Measurements from ENCODE around the gene KLF18. TPM values are rescaled to one million over a fixed set of nuclear protein-coding genes. Genes with fewer than 3 reads are reported as not detected.
"Not testable (repeated sequence)": the region's sequence is repeated elsewhere in the genome, so short reads cannot be mapped to it uniquely, and the experiment has no call there.

Gene KLF18
- total RNA-seq, 1 donor from 2014 or later, result not detected

DNA sequence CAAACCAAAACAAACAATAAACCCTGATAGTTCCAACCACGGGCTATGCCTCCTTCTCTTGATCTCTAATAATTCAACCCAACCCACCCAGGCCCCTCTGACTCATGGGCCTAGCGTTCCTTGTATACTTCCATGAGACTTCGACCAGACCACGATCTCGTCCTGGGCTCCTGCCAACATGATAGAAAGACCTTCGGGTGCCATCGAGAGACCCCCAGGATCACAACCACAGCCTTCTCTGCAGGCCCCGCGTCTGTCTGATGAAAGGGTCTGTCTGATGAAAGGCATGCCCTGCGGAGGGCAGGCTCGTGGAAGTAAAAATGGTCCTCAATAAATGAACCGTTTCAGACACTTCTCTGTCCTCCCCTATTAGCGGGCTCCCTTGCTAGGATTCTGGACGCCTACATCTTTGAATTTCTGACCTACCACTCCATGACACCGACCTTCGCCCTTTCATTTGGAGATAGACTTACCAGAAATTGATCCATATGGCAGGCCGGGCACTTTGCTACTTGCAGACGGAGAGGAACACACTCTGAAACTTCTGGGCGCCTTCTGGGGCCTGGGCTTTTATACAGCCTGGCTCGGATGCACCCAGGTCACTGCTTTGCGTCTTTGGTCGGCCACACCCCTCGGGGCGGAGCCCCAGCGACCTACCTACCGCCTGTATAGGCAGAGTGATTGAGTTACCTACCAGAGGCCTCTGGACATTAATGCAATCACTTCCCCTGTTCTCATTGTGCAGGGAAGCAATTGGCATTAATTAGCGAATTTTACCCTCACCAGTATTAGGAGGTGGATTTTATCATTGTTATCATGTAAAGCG, 5.3 kb upstream of the KLF18 start:
- TF ChIP-seq, protein P1, sequence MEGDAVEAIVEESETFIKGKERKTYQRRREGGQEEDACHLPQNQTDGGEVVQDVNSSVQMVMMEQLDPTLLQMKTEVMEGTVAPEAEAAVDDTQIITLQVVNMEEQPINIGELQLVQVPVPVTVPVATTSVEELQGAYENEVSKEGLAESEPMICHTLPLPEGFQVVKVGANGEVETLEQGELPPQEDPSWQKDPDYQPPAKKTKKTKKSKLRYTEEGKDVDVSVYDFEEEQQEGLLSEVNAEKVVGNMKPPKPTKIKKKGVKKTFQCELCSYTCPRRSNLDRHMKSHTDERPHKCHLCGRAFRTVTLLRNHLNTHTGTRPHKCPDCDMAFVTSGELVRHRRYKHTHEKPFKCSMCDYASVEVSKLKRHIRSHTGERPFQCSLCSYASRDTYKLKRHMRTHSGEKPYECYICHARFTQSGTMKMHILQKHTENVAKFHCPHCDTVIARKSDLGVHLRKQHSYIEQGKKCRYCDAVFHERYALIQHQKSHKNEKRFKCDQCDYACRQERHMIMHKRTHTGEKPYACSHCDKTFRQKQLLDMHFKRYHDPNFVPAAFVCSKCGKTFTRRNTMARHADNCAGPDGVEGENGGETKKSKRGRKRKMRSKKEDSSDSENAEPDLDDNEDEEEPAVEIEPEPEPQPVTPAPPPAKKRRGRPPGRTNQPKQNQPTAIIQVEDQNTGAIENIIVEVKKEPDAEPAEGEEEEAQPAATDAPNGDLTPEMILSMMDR (IDR thresholded peaks at IDR 0.05), result no peak
- Histone ChIP-seq H3K27ac (no peak overlapping the region), H3K27me3 (no peaks in the 10 kb centered on the region), H3K36me3 (no peaks in the 10 kb centered on the region), H3K4me3 (no peak overlapping the region), H3K4me1 (no peaks in the 10 kb centered on the region), H3K9me3 (peaks cover 17 to 20% of the 10 kb centered on the region in 2 donors)
- intact Hi-C loops (cut with DNase I), result no loop called here
- DNase-seq (ENCODE audit: low spot score in 2 of 2), result no peak

DNA sequence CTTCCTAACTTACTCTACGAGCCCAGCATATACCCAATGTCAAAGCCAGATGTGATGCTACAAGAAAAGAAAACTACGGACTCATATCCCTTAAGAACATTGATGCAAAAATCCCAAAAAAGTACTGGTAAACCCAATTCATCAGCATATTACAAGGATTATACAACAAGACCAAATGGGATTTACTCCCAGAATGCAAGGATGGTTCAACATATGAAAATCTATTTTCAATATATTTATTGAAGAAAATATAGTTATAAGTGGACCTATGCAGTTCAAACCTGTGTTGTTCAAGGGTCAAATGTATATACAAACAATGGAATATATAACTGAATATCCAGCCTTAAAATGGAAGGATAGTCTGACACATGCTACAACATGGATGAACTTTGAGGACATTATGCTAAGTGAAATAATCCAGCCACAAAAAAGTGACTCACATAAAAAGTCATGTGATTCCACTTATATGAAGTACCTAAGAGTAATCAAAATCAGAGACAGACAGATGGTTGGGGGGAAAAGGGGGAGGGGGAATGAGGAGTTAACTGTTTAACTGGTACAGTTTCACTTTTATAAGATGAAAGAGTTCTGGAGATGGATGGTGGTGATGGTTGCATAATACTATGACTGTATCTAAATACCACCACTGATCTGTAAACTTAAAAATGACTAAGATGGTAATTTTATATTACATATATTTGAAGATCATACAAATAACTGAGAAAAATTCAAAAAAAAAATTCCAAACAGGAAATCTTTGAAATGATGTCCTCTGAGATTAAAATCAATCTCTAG, 3.7 kb upstream of the KLF18 start:
- intact Hi-C loops (cut with DNase I), result no loop called here
- no peak for DNase-seq (ENCODE audit: low spot score in 2 of 2)
- TF ChIP-seq, protein P1 (IDR thresholded peaks at IDR 0.05), result no peak
- H3K27ac ChIP-seq, result no peak overlapping the region
- no peaks in the 10 kb centered on the region for H3K36me3 ChIP-seq
- no peaks in the 10 kb centered on the region for H3K27me3 ChIP-seq
- H3K9me3 ChIP-seq, result peaks cover 17 to 20% of the 10 kb centered on the region in 2 donors
- H3K4me3 ChIP-seq, result no peak overlapping the region
- H3K4me1 ChIP-seq, result no peaks in the 10 kb centered on the region

DNA sequence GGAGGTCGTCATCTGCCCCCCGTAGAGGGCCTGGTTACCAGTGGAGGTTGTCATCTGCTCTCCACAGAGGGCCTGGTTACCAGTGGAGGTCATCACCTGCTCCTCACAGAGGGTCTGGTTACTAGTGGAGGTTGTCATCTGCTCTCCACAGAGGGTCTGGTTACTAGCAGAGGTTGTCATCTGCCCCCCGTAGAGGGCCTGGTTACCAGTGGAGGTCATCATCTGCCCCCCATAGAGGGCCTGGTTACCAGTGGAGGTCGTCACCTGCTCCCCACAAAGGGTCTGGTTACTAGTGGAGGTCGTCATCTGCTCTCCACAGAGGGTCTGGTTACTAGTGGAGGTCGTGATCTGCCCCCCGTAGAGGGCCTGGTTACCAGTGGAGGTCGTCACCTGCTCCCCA, 1.9 kb downstream of the KLF18 start:
- H3K27ac ChIP-seq; H3K36me3 ChIP-seq; H3K9me3 ChIP-seq; intact Hi-C loops (cut with DNase I); H3K27me3 ChIP-seq; H3K4me1 ChIP-seq; DNase-seq (ENCODE audit: low spot score in 2 of 2); H3K4me3 ChIP-seq: not testable (repeated sequence)

DNA sequence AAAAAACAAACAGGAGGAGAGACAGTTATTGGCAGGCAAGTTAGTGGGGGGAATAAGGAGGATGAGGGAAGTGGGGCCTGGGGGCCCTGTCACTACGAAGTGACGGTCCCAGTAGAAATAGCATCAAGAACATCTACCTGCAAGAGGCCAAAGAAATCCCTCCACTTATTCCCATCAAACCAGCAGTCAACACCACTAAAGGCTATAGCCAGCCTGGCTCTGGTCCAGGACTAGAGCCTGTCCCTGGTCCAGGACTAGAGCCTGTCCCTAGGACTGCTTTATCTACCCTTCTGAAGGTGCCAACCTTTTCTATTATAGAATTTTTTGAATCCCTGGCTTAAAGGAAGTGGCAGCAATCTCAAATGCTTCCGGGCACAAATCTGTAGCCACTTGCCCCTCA, 3.2 kb downstream of the KLF18 start:
- TF ChIP-seq, protein P1 (IDR thresholded peaks at IDR 0.05), result no peak

DNA sequence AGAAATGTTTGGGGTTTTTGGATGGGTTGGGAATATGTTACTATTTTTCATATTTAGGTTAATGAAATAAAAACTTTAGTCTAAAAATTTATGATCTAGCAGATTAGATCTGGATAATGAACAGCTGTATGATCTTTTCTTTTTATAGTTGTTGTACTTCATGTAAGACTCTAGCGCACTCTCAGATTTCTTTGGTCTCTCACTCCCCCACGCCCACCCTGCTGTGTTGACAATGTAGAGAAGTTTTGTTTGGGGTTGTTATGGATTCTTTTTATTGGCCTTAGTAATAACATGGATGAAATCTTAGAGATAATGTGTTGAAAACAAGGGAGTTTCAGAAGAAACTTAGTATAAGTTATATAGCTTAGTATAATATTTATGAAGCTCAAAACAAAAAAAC, 5.5 kb downstream of the KLF18 start:
- Histone ChIP-seq H3K4me1 (peaks cover 0 to 3% of the 10 kb centered on the region in 2 donors), H3K36me3 (no peaks in the 10 kb centered on the region), H3K27ac (no peak overlapping the region), H3K4me3 (no peak overlapping the region), H3K27me3 (no peaks in the 10 kb centered on the region), H3K9me3 (no peaks in the 10 kb centered on the region)
- TF ChIP-seq, protein P1 (IDR thresholded peaks at IDR 0.05), result no peak
- intact Hi-C loops (cut with DNase I), result no loop called here
- no peak for DNase-seq (ENCODE audit: low spot score in 2 of 2)

More for the DNA sequence above, 3.2 kb downstream of the KLF18 start:
- H3K36me3 ChIP-seq, result no peaks in the 10 kb centered on the region
- no peaks in the 10 kb centered on the region for H3K27me3 ChIP-seq
- DNase-seq (ENCODE audit: low spot score in 2 of 2), result no peak
- no peaks in the 10 kb centered on the region for H3K9me3 ChIP-seq
- H3K4me1 ChIP-seq, result no peaks in the 10 kb centered on the region
- intact Hi-C loops (cut with DNase I), result no loop called here
- no peak overlapping the region for H3K27ac ChIP-seq
- no peak overlapping the region for H3K4me3 ChIP-seq
